DMS 273 treated with DMSO at 0.1 percent for 48 hours (cell line): Measurements from ENCODE around the gene HARBI1.

ENCODE experiments used
- DNase-seq: peaks from one replicate; lab custom pipeline; 2025; lab: John Stamatoyannopoulos, UW

Gene HARBI1

GRCh38 chr11:46553814-46554212 lies 63.2 kb downstream of the HARBI1 start:
- no peak for DNase-seq
